Measurements from ENCODE around the gene CFAP54. TPM values are rescaled to one million over a fixed set of nuclear protein-coding genes. Genes with fewer than 3 reads are reported as not detected.

Gene CFAP54
- total and polyA plus RNA-seq, 2 of the 4 experiments (the other 2 are of a cell fraction), result 0.18 to 0.41 TPM

DNA sequence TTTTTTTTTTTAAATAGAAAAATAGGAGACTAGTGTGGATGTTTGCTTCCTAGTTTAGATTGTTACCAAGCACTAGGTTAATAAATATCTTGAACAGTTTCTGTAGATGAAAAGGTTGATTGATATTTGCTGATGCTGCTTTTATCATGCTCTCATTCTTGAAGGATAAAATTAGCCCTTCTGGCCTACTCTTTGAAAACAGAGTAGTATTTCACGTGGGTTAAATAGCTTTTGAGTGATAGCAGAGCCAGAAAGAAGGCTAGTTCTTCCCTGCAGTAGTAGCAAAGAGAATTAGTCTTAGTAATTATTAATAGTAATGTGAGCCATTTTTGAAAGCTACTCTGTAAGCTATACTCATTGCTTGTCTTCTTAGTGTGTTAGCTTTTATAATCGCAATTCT, 422.9 kb downstream of the CFAP54 start:
- Histone ChIP-seq H2BK5ac (ENCODE audit: low read depth, low read length, poor library complexity, severe bottlenecking) (no peak overlapping the region), H3K4me1 (ENCODE audit: control insufficient read depth, insufficient read depth, low read length) (peaks cover 5% of the 10 kb centered on the region; the same call in 1 of the 2 replicates), H2AFZ (replicated peaks; ENCODE audit: low read length, poor library complexity) (no peak overlapping the region), H4K20me1 (ENCODE audit: insufficient read depth, low read length) (no peaks in the 10 kb centered on the region), H3K9me3 (ENCODE audit: control insufficient read depth, insufficient read depth, low read length) (no peaks in the 10 kb centered on the region), H3K4ac (ENCODE audit: low read depth, low read length) (no peak overlapping the region), H4K5ac (ENCODE audit: low read depth, low read length) (no peak overlapping the region), H3K4me2 (ENCODE audit: low read depth, low read length) (no peak overlapping the region), H3K18ac (ENCODE audit: low read depth, low read length) (no peak overlapping the region), H2AK5ac (ENCODE audit: low read depth, low read length) (no peak overlapping the region), H2AK9ac (replicated peaks; ENCODE audit: low read depth, low read length, poor library complexity) (no peak overlapping the region), H3K36me3 (ENCODE audit: control insufficient read depth, insufficient read depth, low read length) (no peaks in the 10 kb centered on the region), H3K14ac (replicated peaks; ENCODE audit: low read depth, low read length) (no peak overlapping the region), H3K9me1 (ENCODE audit: insufficient read depth, low read length) (peaks cover 4% of the 10 kb centered on the region), H3K27me3 (ENCODE audit: control insufficient read depth, insufficient read depth, low read length) (no peaks in the 10 kb centered on the region), H2BK20ac (ENCODE audit: low read depth, low read length) (no peak overlapping the region), H3K56ac (ENCODE audit: extremely low read depth, insufficient read depth, low read length) (no peak overlapping the region), H2BK15ac (ENCODE audit: low read depth, low read length) (no peak overlapping the region), H3K4me3 (ENCODE audit: insufficient read depth, low read depth, low read length) (no peak overlapping the region), H3K79me1 (ENCODE audit: low read depth in 1 of 2, low read length in 2 of 2) (peaks cover 40 to 51% of the 10 kb centered on the region in 2 experiments), H3K9ac (ENCODE audit: low read depth, low read length) (no peak overlapping the region), H3K27ac (ENCODE audit: insufficient read depth, low read length) (no peak overlapping the region), H4K8ac (ENCODE audit: low read depth in 2 of 2, low read length in 2 of 2) (no peak overlapping the region), H4K91ac (ENCODE audit: insufficient read depth, low read depth, low read length) (no peak overlapping the region), H3K23ac (ENCODE audit: low read depth, low read length) (no peak overlapping the region), H2BK120ac (ENCODE audit: low read depth, low read length) (no peak overlapping the region)
- WGBS, 2 experiments (ENCODE audit: extremely low coverage in 2 of 2, insufficient read length in 1 of 2), result no CpG with 5 or more reads among the region's 2 CpGs
- TF ChIP-seq MAFK (IDR thresholded peaks at IDR 0.05; ENCODE audit: low read depth, low read length), result peak; percentile 59; the same call in 1 of the 2 replicates
- no peak for TF ChIP-seq RCOR1 (IDR thresholded peaks at IDR 0.05; ENCODE audit: insufficient replicate concordance, low read length)
- dilution Hi-C loops (cut with HindIII; ENCODE audit: low sequenced_read_pairs, unreplicated experiment), result no loop called here
- DNase-seq (no peak), ATAC-seq (ENCODE audit: low read depth) (no peak)
- POLR2A ChIA-PET (ENCODE audit: unreplicated experiment), result no interaction called here
- intact Hi-C loops (cut with micrococcal nuclease), result no loop called here
- CTCF ChIA-PET, result no interaction called here
- in situ Hi-C loops (cut with MboI; ENCODE audit: low sequenced_read_pairs), result no loop called here
- no TSS peak for BruUV-seq (replicated peaks)

Measured in IMR-90 (cell line).